Fibroblast of lung (primary cell): ENCODE results near the gene CIAO3. TPM values are rescaled to one million over a fixed set of nuclear protein-coding genes. Genes with fewer than 3 reads are reported as not detected.

Experiments used
- DNase-seq, 2 donors: peaks; one replicate each; pipeline versions ENCODE4 v3.0.0 to v3.0.0-alpha.2; 2010; ENCODE audit warnings: low read depth in 2 of 2
- H2AFZ ChIP-seq: 2 replicates; pipeline ENCODE4 v1.5.1; 2012; ENCODE audit warnings: low read length, control low read depth, inconsistent platforms
- H3K27ac ChIP-seq: 2 replicates; pipeline ENCODE4 v1.5.1; 2011; ENCODE audit warnings: low read length, control low read depth; ENCODE audit not compliant: insufficient read depth
- H3K27me3 ChIP-seq: 2 replicates; pipeline ENCODE4 v1.5.1; 2011; ENCODE audit warnings: mild to moderate bottlenecking, low read length; ENCODE audit not compliant: control insufficient read depth, insufficient read depth
- H3K36me3 ChIP-seq: 2 replicates; pipeline ENCODE4 v1.5.1; 2011; ENCODE audit warnings: low read length; ENCODE audit not compliant: control insufficient read depth, insufficient read depth
- H3K4me1 ChIP-seq: 2 replicates; pipeline ENCODE4 v1.5.1; 2011; ENCODE audit warnings: low read length; ENCODE audit not compliant: control insufficient read depth, insufficient read depth; ENCODE audit errors: extremely low read depth
- H3K4me2 ChIP-seq: 2 replicates; pipeline ENCODE4 v1.5.1; 2011; ENCODE audit warnings: low read length, control low read depth; ENCODE audit not compliant: insufficient read depth; ENCODE audit errors: extremely low read depth
- H3K4me3 ChIP-seq, 4 experiments: fragments of 200-600 bp in 1 of 4; sonication (generic) in 1 of 4; replicated peaks in 1 of 4; 2 replicates each; pipeline ENCODE4 v1.5.1; 2011 to 2016; ENCODE audit warnings: low read length in 4 of 4, low read depth in 3 of 4, mild to moderate bottlenecking in 3 of 4, control low read depth in 2 of 4, inconsistent platforms in 1 of 4, mixed read lengths in 1 of 4; ENCODE audit not compliant: insufficient read depth in 1 of 4; ENCODE audit errors: control extremely low read depth in 1 of 4
- H3K79me2 ChIP-seq: 2 replicates; pipeline ENCODE4 v1.5.1; 2012; ENCODE audit warnings: mild to moderate bottlenecking, low read length, inconsistent platforms; ENCODE audit not compliant: control insufficient read depth, insufficient read depth
- H3K9ac ChIP-seq: 2 replicates; pipeline ENCODE4 v1.5.1; 2011; ENCODE audit warnings: mild to moderate bottlenecking, low read length, control low read depth; ENCODE audit not compliant: insufficient read depth
- H3K9me3 ChIP-seq: 2 replicates; pipeline ENCODE4 v1.5.1; 2012; ENCODE audit warnings: low read depth, low read length; ENCODE audit not compliant: control insufficient read depth, insufficient read depth
- H4K20me1 ChIP-seq: 2 replicates; pipeline ENCODE4 v1.5.1; 2011; ENCODE audit warnings: low read length; ENCODE audit not compliant: control insufficient read depth, insufficient read depth; ENCODE audit errors: extremely low read depth
- CTCF ChIP-seq, 2 donors: IDR thresholded peaks in 1 of 2; conservative IDR thresholded peaks in 1 of 2; 1 replicate in 1 of 2; 2 replicates in 1 of 2; pipeline ENCODE4 v1.5.1; 2011 to 2012; ENCODE audit warnings: low read length in 2 of 2, control low read depth in 1 of 2, inconsistent platforms in 1 of 2, low read depth in 1 of 2, mild to moderate bottlenecking in 1 of 2
- EZH2 ChIP-seq: IDR thresholded peaks from 2 replicates; pipeline ENCODE4 v1.5.1; 2012; ENCODE audit warnings: low read length, control low read depth, mild to moderate bottlenecking; ENCODE audit errors: missing control alignments
- polyA plus RNA-seq, 2 donors: library from polyadenylated mRNA; depleted of rRNA in 1 of 2; stranded (reverse) in 1 of 2; unstranded in 1 of 2; fragments of >200 nt; gene quantifications; 2 replicates each; pipeline ENCODE4 v1.2.1, GENCODE V29; 2011 to 2012; ENCODE audit warnings: missing spikeins in 1 of 2
- total RNA-seq: library from RNA; depleted of rRNA; stranded (reverse); fragments of >200 nt; gene quantifications from 2 replicates; pipeline ENCODE4 v1.2.1, GENCODE V29; 2014

Gene CIAO3
- total and polyA plus RNA-seq, 2 donors (not counting 1 experiment from before 2014, with no cell fraction given) = 9.3 to 31.0 TPM

GRCh38 chr16:787321-787966, 46.6 kb upstream of the CIAO3 start:
- Histone ChIP-seq H2AFZ (no peak overlapping the region), H3K4me2 (peak overlapping the region; percentile 87), H4K20me1 (no peaks in the 10 kb centered on the region), H3K9me3 (no peaks in the 10 kb centered on the region), H3K9ac (peak overlapping the region; percentile 74), H3K79me2 (peaks cover 21% of the 10 kb centered on the region), H3K4me1 (peaks cover 7% of the 10 kb centered on the region), H3K27ac (no peak overlapping the region), H3K4me3 (peak overlapping the region; percentile 75 to 94 (median 87)), H3K27me3 (no peaks in the 10 kb centered on the region), H3K36me3 (peaks cover 12% of the 10 kb centered on the region)
- no peak for DNase-seq
- TF ChIP-seq EZH2 (no peak), CTCF (conservative IDR thresholded peaks at IDR 0.05 in 1 of 2, IDR thresholded peaks at IDR 0.05 in 1 of 2; ENCODE audit: low read depth in 1 of 2, low read length in 2 of 2) (no peak)

GRCh38 chr16:785563-786535, 45.1 kb upstream of the CIAO3 start:
- no peak overlapping the region for H3K27ac ChIP-seq
- peaks cover 21% of the 10 kb centered on the region for H3K79me2 ChIP-seq
- no peaks in the 10 kb centered on the region for H3K9me3 ChIP-seq
- H3K4me3 ChIP-seq = no peak overlapping the region
- H3K9ac ChIP-seq = no peak overlapping the region
- TF ChIP-seq EZH2 = no peak
- TF ChIP-seq CTCF (conservative IDR thresholded peaks at IDR 0.05 in 1 of 2, IDR thresholded peaks at IDR 0.05 in 1 of 2; ENCODE audit: low read depth in 1 of 2, low read length in 2 of 2) = peak; percentile 54 to 56
- peaks cover 7% of the 10 kb centered on the region for H3K4me1 ChIP-seq
- peak; percentile 36 to 41 for DNase-seq
- H3K36me3 ChIP-seq = peaks cover 11% of the 10 kb centered on the region
- no peaks in the 10 kb centered on the region for H4K20me1 ChIP-seq
- H3K27me3 ChIP-seq = no peaks in the 10 kb centered on the region
- no peak overlapping the region for H3K4me2 ChIP-seq
- H2AFZ ChIP-seq = no peak overlapping the region

- Histone ChIP-seq H3K4me2 (no peak overlapping the region), H3K27ac (no peak overlapping the region), H3K36me3 (peaks cover 10% of the 10 kb centered on the region), H3K4me1 (peaks cover 7% of the 10 kb centered on the region), H3K79me2 (peaks cover 19% of the 10 kb centered on the region), H3K9me3 (no peaks in the 10 kb centered on the region), H3K9ac (no peak overlapping the region), H3K27me3 (no peaks in the 10 kb centered on the region), H4K20me1 (no peaks in the 10 kb centered on the region), H3K4me3 (no peak overlapping the region), H2AFZ (no peak overlapping the region)
- TF ChIP-seq CTCF (conservative IDR thresholded peaks at IDR 0.05 in 1 of 2, IDR thresholded peaks at IDR 0.05 in 1 of 2; ENCODE audit: low read depth in 1 of 2, low read length in 2 of 2) (no peak), EZH2 (no peak)
- no peak for DNase-seq
Measured at GRCh38 chr16:784431-784830, 43.6 kb upstream of the CIAO3 start.
